Fibroblast of skin of right quadriceps (primary cell): Measurements from ENCODE around the gene DEPDC1B.
"Not testable (repeated sequence)": the region's sequence is repeated elsewhere in the genome, so short reads cannot be mapped to it uniquely, and the experiment has no call there.

Experiments used
- DNase-seq: peaks from one replicate; pipeline ENCODE4 v3.0.0-alpha.2; 2013

Gene DEPDC1B

GRCh38 chr5:60639544-60639943, 60.4 kb downstream of the DEPDC1B start:
- DNase-seq, result no peak

GRCh38 chr5:60638300-60638699, 61.7 kb downstream of the DEPDC1B start:
- DNase-seq, result no peak

- no peak for DNase-seq
These were observed 63.3 kb downstream of the DEPDC1B start for GRCh38 chr5:60636644-60637043.

GRCh38 chr5:60636001-60636400, 64.0 kb downstream of the DEPDC1B start:
- DNase-seq, result no peak

DNA sequence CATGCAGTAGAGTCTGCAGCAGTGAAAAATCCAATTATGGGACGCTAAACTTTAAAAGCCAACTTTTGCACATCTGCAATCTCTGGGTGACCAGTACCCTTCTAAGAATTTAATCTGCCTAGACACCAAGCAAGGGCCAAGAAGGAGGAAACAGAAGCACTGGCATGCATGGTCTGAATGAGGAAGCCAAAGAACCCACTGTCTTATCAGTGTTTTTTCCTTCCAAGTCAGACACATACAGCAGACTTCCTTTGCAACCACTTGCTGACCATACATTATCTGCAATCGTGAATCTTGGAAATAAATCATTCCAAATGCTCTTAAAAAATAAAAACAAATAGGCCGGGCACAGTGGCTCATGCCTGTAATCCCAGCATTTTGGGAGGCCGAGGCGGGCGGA, 65.9 kb downstream of the DEPDC1B start:
- no peak for DNase-seq

GRCh38 chr5:60633341-60633740, 66.6 kb downstream of the DEPDC1B start:
- peak; percentile 66 for DNase-seq

- no peak for DNase-seq
These were observed 67.8 kb downstream of the DEPDC1B start for GRCh38 chr5:60632153-60632552.

GRCh38 chr5:60630836-60631235, 69.1 kb downstream of the DEPDC1B start:
- no peak for DNase-seq

GRCh38 chr5:60630179-60630578, 69.8 kb downstream of the DEPDC1B start:
- DNase-seq, result no peak

GRCh38 chr5:60624875-60625274, 75.1 kb downstream of the DEPDC1B start:
- DNase-seq, result not testable (repeated sequence)

DNA sequence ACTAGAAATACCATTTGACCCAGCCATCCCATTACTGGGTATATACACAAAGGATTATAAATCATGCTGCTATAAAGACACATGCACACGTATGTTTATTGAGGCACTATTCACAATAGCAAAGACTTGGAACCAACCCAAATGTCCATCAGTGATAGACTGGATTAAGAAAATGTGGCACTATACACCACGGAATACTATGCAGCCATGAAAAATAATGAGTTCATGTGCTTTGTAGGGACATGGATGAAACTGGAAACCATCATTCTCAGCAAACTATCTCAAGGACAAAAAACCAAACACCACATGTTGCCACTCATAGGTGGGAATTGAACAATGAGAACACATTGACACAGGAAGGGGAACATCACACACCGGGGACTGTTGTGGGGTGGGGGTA, 79.2 kb downstream of the DEPDC1B start:
- not testable (repeated sequence) for DNase-seq

GRCh38 chr5:60613826-60614225, 86.1 kb downstream of the DEPDC1B start:
- no peak for DNase-seq

- no peak for DNase-seq
These were observed 88.7 kb downstream of the DEPDC1B start for GRCh38 chr5:60611099-60611740.

- DNase-seq, result peak; percentile 33
These were observed 95.2 kb downstream of the DEPDC1B start for GRCh38 chr5:60604771-60605170.

- DNase-seq, result no peak
These were observed 101.5 kb downstream of the DEPDC1B start for GRCh38 chr5:60598424-60598823.

GRCh38 chr5:60597572-60598320, 102.2 kb downstream of the DEPDC1B start:
- DNase-seq, result no peak

DNA sequence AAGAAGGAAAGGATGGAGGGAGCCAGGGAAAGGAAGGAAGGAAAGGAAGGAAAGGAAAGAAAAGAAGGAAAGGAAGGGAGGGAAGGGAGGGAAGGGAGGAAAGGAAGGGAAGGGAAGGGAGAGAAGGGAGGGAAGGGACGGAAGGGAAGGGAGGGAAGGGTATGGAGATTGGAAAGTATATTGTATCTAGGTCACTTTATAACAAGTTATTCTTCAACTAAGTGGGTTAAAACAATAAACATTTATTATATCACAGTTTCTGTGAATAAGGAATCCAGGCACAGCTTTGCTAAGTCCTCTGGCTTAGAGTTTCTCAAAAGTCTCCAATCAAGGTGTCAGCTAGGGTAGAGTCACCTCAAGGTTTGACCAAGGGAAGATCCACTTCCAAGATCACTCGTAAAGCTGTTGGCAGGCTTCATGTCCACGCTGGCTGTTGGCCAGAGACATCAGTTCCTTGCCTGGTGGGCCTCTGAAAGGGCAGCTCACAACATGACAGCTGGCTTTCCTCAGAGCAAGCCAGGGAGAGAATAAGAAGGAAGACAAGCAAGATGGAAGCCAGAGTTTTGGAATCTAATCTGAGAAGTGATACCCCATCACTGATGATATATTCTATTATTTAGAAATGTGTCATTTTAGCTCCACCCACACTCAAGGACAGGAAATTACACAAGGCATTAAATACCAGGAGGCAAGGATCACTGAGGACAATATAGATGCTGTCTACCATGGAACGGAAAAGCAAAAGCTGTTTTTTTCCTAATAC, 105.1 kb downstream of the DEPDC1B start:
- no peak for DNase-seq

GRCh38 chr5:60590172-60590571, 109.8 kb downstream of the DEPDC1B start:
- no peak for DNase-seq

GRCh38 chr5:60587312-60587711, 112.7 kb downstream of the DEPDC1B start:
- not testable (repeated sequence) for DNase-seq

GRCh38 chr5:60586307-60586901, 113.6 kb downstream of the DEPDC1B start:
- peak; percentile 29 for DNase-seq

DNA sequence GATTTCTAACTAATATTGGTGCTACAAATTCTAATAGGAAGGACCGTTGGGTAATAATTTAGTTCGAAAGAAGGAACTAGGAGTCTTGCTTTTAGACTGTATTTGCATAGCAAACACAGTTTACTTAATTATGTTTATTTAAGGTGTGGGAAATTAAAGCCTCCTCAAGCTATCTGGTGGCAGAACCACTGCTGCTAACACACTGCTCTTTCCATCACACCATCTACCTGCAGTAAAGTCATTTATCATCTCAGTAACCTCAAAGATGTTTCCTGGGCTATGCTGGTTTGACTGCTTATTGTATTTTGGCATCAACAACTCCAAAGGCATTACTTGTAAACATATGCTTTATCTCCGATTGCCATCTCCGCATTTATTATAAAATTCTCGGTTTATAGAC, 114.3 kb downstream of the DEPDC1B start:
- DNase-seq, result no peak

GRCh38 chr5:60584304-60584703, 115.7 kb downstream of the DEPDC1B start:
- DNase-seq, result no peak

DNA sequence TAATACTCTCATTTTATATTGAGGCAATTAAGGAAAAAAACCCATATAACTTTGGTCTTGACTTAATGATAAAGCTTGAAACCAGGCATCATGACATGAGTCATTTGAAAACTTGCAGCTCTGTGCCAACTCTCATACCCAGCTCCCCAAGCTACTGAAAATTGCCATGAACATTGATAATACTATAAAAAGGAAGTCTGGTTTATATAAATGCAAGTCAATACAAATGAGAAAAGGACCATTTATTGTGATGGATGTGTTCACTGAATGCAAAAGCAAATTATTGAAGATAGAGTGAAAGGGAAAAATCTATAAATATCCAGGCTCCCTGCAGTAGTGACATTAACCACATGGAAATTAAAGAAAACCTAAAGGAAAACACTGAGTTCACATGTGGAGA, 116.3 kb downstream of the DEPDC1B start:
- DNase-seq, result no peak
